CD4-positive, alpha-beta T cell treated with Interleukin-15 for 1 hour (primary cell): ENCODE data around the gene DMD.

Experiments
- DNase-seq: peaks from one replicate; pipeline ENCODE4 v3.0.0-alpha.2; 2020

DMD gene

GRCh38 chrX:31130457-31131220, 2080.7 kb downstream of the DMD start:
- no peak for DNase-seq

- no peak for DNase-seq
These were observed 2082.5 kb downstream of the DMD start for GRCh38 chrX:31128855-31129254.

GRCh38 chrX:31127716-31128115, 2083.6 kb downstream of the DMD start:
- DNase-seq = no peak

- DNase-seq = no peak
These were observed 2085.1 kb downstream of the DMD start for GRCh38 chrX:31126205-31126604.

GRCh38 chrX:31124536-31124935, 2086.8 kb downstream of the DMD start:
- no peak for DNase-seq

- DNase-seq = no peak
These were observed 2088.0 kb downstream of the DMD start for GRCh38 chrX:31123335-31123734.

GRCh38 chrX:31117266-31117665, 2094.1 kb downstream of the DMD start:
- DNase-seq = no peak

- no peak for DNase-seq
These were observed 2096.0 kb downstream of the DMD start for GRCh38 chrX:31115398-31115797.

GRCh38 chrX:31114858-31115257, 2096.5 kb downstream of the DMD start:
- no peak for DNase-seq

GRCh38 chrX:31112226-31112999, 2098.9 kb downstream of the DMD start:
- DNase-seq = no peak

- no peak for DNase-seq
These were observed 2100.7 kb downstream of the DMD start for GRCh38 chrX:31110657-31111056.

- DNase-seq = no peak
These were observed 2111.7 kb downstream of the DMD start for GRCh38 chrX:31099536-31100090.

- DNase-seq = no peak
These were observed 2113.3 kb downstream of the DMD start for GRCh38 chrX:31098079-31098478.

- DNase-seq = no peak
These were observed 2117.7 kb downstream of the DMD start for GRCh38 chrX:31093639-31093975.

- DNase-seq = no peak
These were observed 2118.2 kb downstream of the DMD start for GRCh38 chrX:31092970-31093638.

- DNase-seq = no peak
These were observed 2118.9 kb downstream of the DMD start for GRCh38 chrX:31092476-31092875.

- DNase-seq = no peak
These were observed 2119.5 kb downstream of the DMD start for GRCh38 chrX:31091819-31092218.

GRCh38 chrX:31074522-31074921, 2136.8 kb downstream of the DMD start:
- DNase-seq = no peak

GRCh38 chrX:31071725-31072124, 2139.6 kb downstream of the DMD start, which contains the start of gene FTHL17:
Gene FTHL17 (minus strand): TSS chrX:31072041. CDS start chrX:31071953, 88 bp downstream.
- DNase-seq = no peak

- no peak for DNase-seq
These were observed 2140.1 kb downstream of the DMD start for GRCh38 chrX:31071262-31071661.

- DNase-seq = no peak
These were observed 2141.3 kb downstream of the DMD start for GRCh38 chrX:31070057-31070468.
